HepG2 (cell line): Measurements from ENCODE around the gene ELMO2. TPM values are rescaled to one million over a fixed set of nuclear protein-coding genes. Genes with fewer than 3 reads are reported as not detected.
A peak's percentile ranks its signal among the peaks of the same experiment; 100 is the strongest.

ENCODE experiments used
- ATAC-seq: fragments of 200-7000 bp; cut with Tn5 transposase; 3 replicates; pipeline ENCODE4 v1.9.1; 2020; ENCODE audit warnings: mild to moderate bottlenecking, moderate library complexity
- BruUV-seq: library from RNA; stranded (reverse); fragments of 400-500 nt; replicated peaks from 2 replicates; lab custom pipeline; 2021; lab: Mats Ljungman, UMichigan
- CTCF ChIA-PET: fragments of 300-600 bp; formaldehyde crosslinking; extraction: SDS; loops from one replicate; lab custom pipeline; 2021; ENCODE audit warnings: low total read pairs, inconsistent platforms, low intra/inter-chr PET ratio; lab: Yijun Ruan, JAX
- POLR2A ChIA-PET: fragments of 350-600 bp; sonication (Branson Sonifier 250); formaldehyde crosslinking; loops from one replicate; lab custom pipeline; 2020; ENCODE audit warnings: antibody characterized with exemption, inconsistent platforms; lab: Yijun Ruan, JAX
- DNase-seq: peaks from one replicate; pipeline ENCODE4 v3.0.0-alpha.2; 2015; ENCODE audit warnings: low spot score
- FAIRE-seq: peaks from 3 replicates; lab custom pipeline; 2011; peaks lifted over from hg19 to GRCh38; lab: Jason Lieb, UNC
- H2AFZ ChIP-seq: one replicate; pipeline ENCODE4 v1.6.1; 2011; ENCODE audit warnings: low read length, inconsistent platforms
- H3K27ac ChIP-seq: fragments of 300-600 bp; 3 replicates; pipeline ENCODE4 v1.8.0; 2011; ENCODE audit warnings: mixed run types, mild to moderate bottlenecking, mixed read lengths, low read length, inconsistent platforms; ENCODE audit not compliant: insufficient read depth; ENCODE audit errors: extremely low read length
- H3K27me3 ChIP-seq, 2 experiments: fragments of 200-600 bp in 1 of 2; 2 replicates in 1 of 2; 3 replicates in 1 of 2; pipeline versions ENCODE4 v1.6.0 to v1.8.0; 2011; ENCODE audit warnings: low read length in 2 of 2, mild to moderate bottlenecking in 2 of 2, moderate library complexity in 2 of 2, inconsistent platforms in 1 of 2; ENCODE audit not compliant: insufficient read depth in 2 of 2, control insufficient read depth in 1 of 2
- H3K36me3 ChIP-seq, 2 experiments: fragments of 200-600 bp in 1 of 2; replicated peaks in 1 of 2; 2 replicates in 1 of 2; 3 replicates in 1 of 2; pipeline versions ENCODE4 v1.5.1 to v1.8.0; 2011; ENCODE audit warnings: low read length in 2 of 2, inconsistent platforms in 1 of 2; ENCODE audit not compliant: insufficient read depth in 2 of 2, control insufficient read depth in 1 of 2
- H3K4me1 ChIP-seq: 2 replicates; pipeline ENCODE4 v1.5.1; 2012; ENCODE audit warnings: low read length, inconsistent platforms; ENCODE audit not compliant: insufficient read depth
- H3K4me2 ChIP-seq: 2 replicates; pipeline ENCODE4 v1.6.0; 2011; ENCODE audit warnings: low read depth, low read length, inconsistent platforms
- H3K4me3 ChIP-seq, 3 experiments: fragments of 200-600 bp in 1 of 3; sonication (generic), shearing (Covaris generic) in 1 of 3; replicated peaks in 1 of 3; 2 replicates each; pipeline ENCODE4 v1.5.1; 2011 to 2016; ENCODE audit warnings: low read length in 3 of 3, inconsistent platforms in 2 of 3, low read depth in 2 of 3, mild to moderate bottlenecking in 2 of 3, control low read depth in 1 of 3, mixed read lengths in 1 of 3; ENCODE audit not compliant: insufficient read depth in 1 of 3
- H3K79me2 ChIP-seq: one replicate; pipeline ENCODE4 v1.6.1; 2011; ENCODE audit warnings: low read length, inconsistent platforms; ENCODE audit not compliant: insufficient read depth
- H3K9ac ChIP-seq: 2 replicates; pipeline ENCODE4 v1.6.0; 2011; ENCODE audit warnings: mild to moderate bottlenecking, low read depth, low read length, inconsistent platforms; ENCODE audit not compliant: insufficient read depth
- H3K9me3 ChIP-seq: 2 replicates; pipeline ENCODE4 v1.5.1; 2012; ENCODE audit warnings: mild to moderate bottlenecking, low read length
- H4K20me1 ChIP-seq: 2 replicates; pipeline ENCODE4 v1.6.0; 2011; ENCODE audit warnings: inconsistent platforms, mild to moderate bottlenecking, low read length, moderate library complexity; ENCODE audit not compliant: insufficient read depth
- AGO1 ChIP-seq: fragments of 200-400 bp; formaldehyde crosslinking; IDR thresholded peaks from 2 replicates; pipeline ENCODE4 v1.6.1; 2017; ENCODE audit warnings: mild to moderate bottlenecking, low read depth, low read length, moderate library complexity; ENCODE audit not compliant: poor library complexity, severe bottlenecking
- FLYWCH1 ChIP-seq: sonication (generic); formaldehyde crosslinking; IDR thresholded peaks from 2 replicates; pipeline ENCODE4 v1.8.1; 2023; ENCODE audit warnings: mild to moderate bottlenecking, missing genetic modification reagents
- HNRNPL ChIP-seq: fragments of 200-400 bp; formaldehyde crosslinking; IDR thresholded peaks from 2 replicates; pipeline ENCODE4 v1.6.1; 2017; ENCODE audit warnings: mild to moderate bottlenecking, low read depth, low read length
- IRF2 ChIP-seq: IDR thresholded peaks from 2 replicates; pipeline ENCODE4 v1.6.1; 2018; ENCODE audit warnings: missing genetic modification reagents, missing compliant biosample characterization
- ISL2 ChIP-seq: sonication (generic); formaldehyde crosslinking; IDR thresholded peaks from 2 replicates; pipeline ENCODE4 v1.5.0; 2020; ENCODE audit warnings: missing genetic modification reagents
- NFE2L2 ChIP-seq: fragments of 150-350 bp; IDR thresholded peaks from 2 replicates; pipeline ENCODE4 v1.6.1; 2014; ENCODE audit warnings: low read length
- PHF20 ChIP-seq: sonication (generic); formaldehyde crosslinking; IDR thresholded peaks from 2 replicates; pipeline ENCODE4 v1.5.0; 2020; ENCODE audit warnings: mild to moderate bottlenecking, missing genetic modification reagents
- RFX1 ChIP-seq: fragments of 450-650 bp; IDR thresholded peaks from 2 replicates; pipeline ENCODE4 v1.6.1; 2017
- SIN3A ChIP-seq: IDR thresholded peaks from 2 replicates; pipeline ENCODE4 v1.6.1; 2011; ENCODE audit warnings: low read depth, mild to moderate bottlenecking, control low read depth, low read length, borderline replicate concordance
- SMC3 ChIP-seq: IDR thresholded peaks from 2 replicates; pipeline ENCODE4 v1.6.1; 2011; ENCODE audit warnings: low read length, improper control_type of control experiment
- SRF ChIP-seq: IDR thresholded peaks from 2 replicates; pipeline ENCODE4 v1.6.1; 2011; ENCODE audit warnings: mild to moderate bottlenecking, low read depth, low read length, moderate library complexity
- SRSF1 ChIP-seq: fragments of 200-400 bp; formaldehyde crosslinking; optimal IDR thresholded peaks from 2 replicates; pipeline ENCODE3; 2017; ENCODE audit warnings: mild to moderate bottlenecking, low read depth, low read length, moderate library complexity
- TEAD3 ChIP-seq: optimal IDR thresholded peaks from 2 replicates; pipeline ENCODE3; 2016; ENCODE audit warnings: borderline replicate concordance
- ZFX ChIP-seq: sonication (generic); formaldehyde crosslinking; IDR thresholded peaks from 2 replicates; pipeline ENCODE4 v1.4.0; 2020; ENCODE audit warnings: mild to moderate bottlenecking, low read depth, missing genetic modification reagents, moderate library complexity
- ZNF720 ChIP-seq: sonication (generic); formaldehyde crosslinking; IDR thresholded peaks from 2 replicates; pipeline ENCODE4 v1.4.0; 2020; ENCODE audit warnings: missing genetic modification reagents
- WGBS: methylation state at CpG from one replicate; pipeline ENCODE4 v1.1.6; 2017; ENCODE audit warnings: low lambda C conversion rate; 5-methylcytosine and 5-hydroxymethylcytosine counted together
- in situ Hi-C: cut with HindIII; loops from 2 replicates; pipeline ENCODE4 v1.10.0; 2017; ENCODE audit warnings: low pct_unique_long_range_greater_than_20kb; ENCODE audit not compliant: extremely low pct_ligation_motif_present
- intact Hi-C: fragments of 100-400 bp; cut with micrococcal nuclease; formaldehyde crosslinking; loops from one replicate; pipeline ENCODE4 v1.10.0; 2022; ENCODE audit not compliant: unreplicated experiment
- polyA plus RNA-seq, 8 experiments: library from polyadenylated mRNA; depleted of rRNA in 3 of 8; stranded (reverse) in 7 of 8; unstranded in 1 of 8; fragments of >200 nt; fragmentation: Illumina TruSeq in 4 of 8; extraction: Trizol in 4 of 8; gene quantifications; 2 replicates each; pipeline versions ENCODE4 v1.2.1 to v1.2.3, GENCODE V29; 2011 to 2016; ENCODE audit warnings: low read depth in 4 of 8, missing spikeins in 1 of 8, mixed read lengths in 1 of 8; ENCODE audit not compliant: insufficient read depth in 1 of 8
- total RNA-seq, 5 experiments: library from RNA; depleted of rRNA; stranded (reverse); fragments of >200 nt; fragmentation: Illumina TruSeq; extraction: Trizol; gene quantifications; 2 replicates each; pipeline ENCODE4 v1.2.3, GENCODE V29; 2016; ENCODE audit warnings: low read depth in 1 of 5
- TF ChIP-seq, protein P1 (sequence below): sonication (generic); formaldehyde crosslinking; IDR thresholded peaks from 2 replicates; pipeline ENCODE4 v1.4.0; 2020; ENCODE audit warnings: missing genetic modification reagents
- TF ChIP-seq, protein P2 (sequence below): IDR thresholded peaks from 2 replicates; pipeline ENCODE4 v1.6.1; 2016; ENCODE audit warnings: low read depth, missing genetic modification reagents, missing compliant biosample characterization

The ELMO2 gene
- total and polyA plus RNA-seq, 2 of the 13 experiments (the other 11 are each of a cell fraction or from before 2014, with no cell fraction given) = 30.6 to 35.7 TPM

DNA sequence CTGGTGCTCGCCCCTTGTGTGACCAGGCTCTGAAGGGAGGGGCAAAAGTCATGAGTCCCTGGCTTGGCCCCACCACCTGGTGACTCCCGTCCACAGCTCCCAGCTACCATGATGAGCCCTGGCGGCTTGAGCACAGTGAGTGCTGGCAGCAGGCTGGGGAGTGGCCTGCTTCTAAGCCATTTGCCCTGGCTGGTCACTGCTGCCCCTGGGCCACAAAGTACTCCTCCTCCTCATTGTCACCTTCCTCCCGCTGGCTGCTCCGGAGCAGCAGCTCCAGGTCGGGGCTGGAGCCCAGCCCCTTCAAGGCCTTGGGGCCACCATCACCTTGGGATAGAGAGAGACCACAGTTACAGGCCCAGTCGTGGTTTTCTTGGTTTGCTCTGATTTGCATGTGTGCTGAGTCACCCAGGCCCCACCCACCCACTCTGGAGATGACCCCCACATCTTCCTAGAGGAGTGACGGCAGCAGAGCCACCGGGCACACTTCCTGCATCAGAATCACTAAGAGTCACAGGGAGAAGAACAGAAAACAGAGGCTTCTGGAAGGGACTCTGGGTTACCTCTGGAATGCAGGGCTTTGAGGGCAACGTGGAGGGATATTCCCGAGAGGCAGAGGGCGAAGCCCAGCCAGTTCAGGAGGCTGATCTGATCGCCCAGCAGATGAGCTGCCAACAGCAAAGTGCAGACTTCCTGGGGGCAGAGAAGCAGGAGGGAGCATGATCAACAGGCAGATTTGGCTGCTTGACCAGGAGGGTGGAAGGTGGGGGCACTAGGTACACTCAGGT, 56.0 kb downstream of the ELMO2 start (continued):
- TF ChIP-seq, protein P1, sequence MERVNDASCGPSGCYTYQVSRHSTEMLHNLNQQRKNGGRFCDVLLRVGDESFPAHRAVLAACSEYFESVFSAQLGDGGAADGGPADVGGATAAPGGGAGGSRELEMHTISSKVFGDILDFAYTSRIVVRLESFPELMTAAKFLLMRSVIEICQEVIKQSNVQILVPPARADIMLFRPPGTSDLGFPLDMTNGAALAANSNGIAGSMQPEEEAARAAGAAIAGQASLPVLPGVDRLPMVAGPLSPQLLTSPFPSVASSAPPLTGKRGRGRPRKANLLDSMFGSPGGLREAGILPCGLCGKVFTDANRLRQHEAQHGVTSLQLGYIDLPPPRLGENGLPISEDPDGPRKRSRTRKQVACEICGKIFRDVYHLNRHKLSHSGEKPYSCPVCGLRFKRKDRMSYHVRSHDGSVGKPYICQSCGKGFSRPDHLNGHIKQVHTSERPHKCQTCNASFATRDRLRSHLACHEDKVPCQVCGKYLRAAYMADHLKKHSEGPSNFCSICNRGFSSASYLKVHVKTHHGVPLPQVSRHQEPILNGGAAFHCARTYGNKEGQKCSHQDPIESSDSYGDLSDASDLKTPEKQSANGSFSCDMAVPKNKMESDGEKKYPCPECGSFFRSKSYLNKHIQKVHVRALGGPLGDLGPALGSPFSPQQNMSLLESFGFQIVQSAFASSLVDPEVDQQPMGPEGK (CRISPR knock-in tag) = no peak
- TF ChIP-seq SMC3 = no peak
- TF ChIP-seq HNRNPL = 0 out of 2 replicates have a peak, but pooled peaks have one; percentile 53
- TF ChIP-seq SRSF1 = no peak
- no peak for TF ChIP-seq SRF
- TF ChIP-seq ZNF720 = no peak
- no peak for TF ChIP-seq TEAD3
- TF ChIP-seq AGO1 = peak; percentile 50
- 0 out of 2 replicates have a peak, but pooled peaks have one; percentile 19 for TF ChIP-seq ZFX (CRISPR knock-in tag)

DNA sequence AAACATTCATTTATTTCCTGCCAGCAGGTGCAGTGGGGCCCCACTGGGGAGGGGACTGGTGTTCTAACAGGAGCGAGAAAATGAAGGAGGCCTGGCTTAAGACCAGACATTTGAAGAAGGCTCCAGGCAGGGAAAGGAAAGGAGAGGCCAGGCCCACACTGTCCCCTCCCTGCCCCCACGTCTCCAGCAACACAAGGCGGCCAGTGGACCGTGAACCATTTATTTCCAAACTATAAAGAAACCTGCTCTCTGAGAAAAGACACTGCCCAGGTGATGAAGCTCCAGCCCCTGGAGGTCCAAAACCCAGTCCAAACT, 56.7 kb downstream of the ELMO2 start:
- no peak for FAIRE-seq
- Histone ChIP-seq H4K20me1 (no peaks in the 10 kb centered on the region; the same call in 1 of the 2 replicates), H3K4me1 (peaks cover 44% of the 10 kb centered on the region), H3K9me3 (no peaks in the 10 kb centered on the region), H3K27me3 (no peaks in the 10 kb centered on the region), H3K9ac (no peak overlapping the region), H3K79me2 (no peaks in the 10 kb centered on the region), H3K27ac (peak overlapping the region; percentile 2), H3K4me3 (no peak overlapping the region), H3K4me2 (no peak overlapping the region; the same call in 1 of the 2 replicates), H3K36me3 (peaks cover 14 to 15% of the 10 kb centered on the region in 2 experiments; a peak in 3 of 5 replicates), H2AFZ (no peak overlapping the region)
- WGBS = 90% methylated on average over 4 of the region's 4 CpGs
- ChIA-PET POLR2A (interaction anchor here (1.0 to 4.7 kb wide), 2 partner anchors 12 to 15 kb away, joined by 3 to 37 read pairs; no protein-coding TSS in a partner anchor), CTCF (interaction anchor here (1.1 to 3.3 kb wide), 2 partner anchors 43 to 335 kb away, joined by 3 to 16 read pairs; no protein-coding TSS in a partner anchor)
- in situ Hi-C loops (loop anchor here (25.0 kb wide), 1 partner anchor 562 kb away; the partner anchor contains the start of genes DNTTIP1 and WFDC3), intact Hi-C loops (loop anchor here (1.0 to 2.0 kb wide), 2 partner anchors 43 to 217 kb away; no protein-coding TSS in a partner anchor)
- no TSS peak for BruUV-seq
- no peak for ATAC-seq
- DNase-seq = no peak
- no peak for TF ChIP-seq RFX1
- TF ChIP-seq PHF20 = 0 out of 2 replicates have a peak, but pooled peaks have one; percentile 26
- TF ChIP-seq ISL2 (CRISPR knock-in tag) = no peak
- TF ChIP-seq, protein P2, sequence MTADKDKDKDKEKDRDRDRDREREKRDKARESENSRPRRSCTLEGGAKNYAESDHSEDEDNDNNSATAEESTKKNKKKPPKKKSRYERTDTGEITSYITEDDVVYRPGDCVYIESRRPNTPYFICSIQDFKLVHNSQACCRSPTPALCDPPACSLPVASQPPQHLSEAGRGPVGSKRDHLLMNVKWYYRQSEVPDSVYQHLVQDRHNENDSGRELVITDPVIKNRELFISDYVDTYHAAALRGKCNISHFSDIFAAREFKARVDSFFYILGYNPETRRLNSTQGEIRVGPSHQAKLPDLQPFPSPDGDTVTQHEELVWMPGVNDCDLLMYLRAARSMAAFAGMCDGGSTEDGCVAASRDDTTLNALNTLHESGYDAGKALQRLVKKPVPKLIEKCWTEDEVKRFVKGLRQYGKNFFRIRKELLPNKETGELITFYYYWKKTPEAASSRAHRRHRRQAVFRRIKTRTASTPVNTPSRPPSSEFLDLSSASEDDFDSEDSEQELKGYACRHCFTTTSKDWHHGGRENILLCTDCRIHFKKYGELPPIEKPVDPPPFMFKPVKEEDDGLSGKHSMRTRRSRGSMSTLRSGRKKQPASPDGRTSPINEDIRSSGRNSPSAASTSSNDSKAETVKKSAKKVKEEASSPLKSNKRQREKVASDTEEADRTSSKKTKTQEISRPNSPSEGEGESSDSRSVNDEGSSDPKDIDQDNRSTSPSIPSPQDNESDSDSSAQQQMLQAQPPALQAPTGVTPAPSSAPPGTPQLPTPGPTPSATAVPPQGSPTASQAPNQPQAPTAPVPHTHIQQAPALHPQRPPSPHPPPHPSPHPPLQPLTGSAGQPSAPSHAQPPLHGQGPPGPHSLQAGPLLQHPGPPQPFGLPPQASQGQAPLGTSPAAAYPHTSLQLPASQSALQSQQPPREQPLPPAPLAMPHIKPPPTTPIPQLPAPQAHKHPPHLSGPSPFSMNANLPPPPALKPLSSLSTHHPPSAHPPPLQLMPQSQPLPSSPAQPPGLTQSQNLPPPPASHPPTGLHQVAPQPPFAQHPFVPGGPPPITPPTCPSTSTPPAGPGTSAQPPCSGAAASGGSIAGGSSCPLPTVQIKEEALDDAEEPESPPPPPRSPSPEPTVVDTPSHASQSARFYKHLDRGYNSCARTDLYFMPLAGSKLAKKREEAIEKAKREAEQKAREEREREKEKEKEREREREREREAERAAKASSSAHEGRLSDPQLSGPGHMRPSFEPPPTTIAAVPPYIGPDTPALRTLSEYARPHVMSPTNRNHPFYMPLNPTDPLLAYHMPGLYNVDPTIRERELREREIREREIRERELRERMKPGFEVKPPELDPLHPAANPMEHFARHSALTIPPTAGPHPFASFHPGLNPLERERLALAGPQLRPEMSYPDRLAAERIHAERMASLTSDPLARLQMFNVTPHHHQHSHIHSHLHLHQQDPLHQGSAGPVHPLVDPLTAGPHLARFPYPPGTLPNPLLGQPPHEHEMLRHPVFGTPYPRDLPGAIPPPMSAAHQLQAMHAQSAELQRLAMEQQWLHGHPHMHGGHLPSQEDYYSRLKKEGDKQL = no peak
- TF ChIP-seq FLYWCH1 (CRISPR knock-in tag) = no peak
- TF ChIP-seq SIN3A = no peak
- TF ChIP-seq NFE2L2 = no peak
- TF ChIP-seq IRF2 (CRISPR knock-in tag) = no peak
